IMR-90 (cell line): ENCODE results near the gene DOLPP1.

Experiments used
- CTCF ChIP-seq: conservative IDR thresholded peaks from 2 replicates; pipeline ENCODE4 v1.5.1; 2012; ENCODE audit warnings: mild to moderate bottlenecking, low read depth, low read length, improper control_type of control experiment
- FOS ChIP-seq: fragments of 150-350 bp; IDR thresholded peaks from 2 replicates; pipeline ENCODE4 v1.6.1; 2016; ENCODE audit warnings: low read depth, low read length
- RCOR1 ChIP-seq: IDR thresholded peaks from 2 replicates; pipeline ENCODE4 v1.6.1; 2012; ENCODE audit warnings: mild to moderate bottlenecking, low read length, improper control_type of control experiment; ENCODE audit not compliant: insufficient replicate concordance
- SMC3 ChIP-seq: fragments of 150-350 bp; IDR thresholded peaks from 2 replicates; pipeline ENCODE4 v1.6.1; 2016; ENCODE audit warnings: low read depth, mild to moderate bottlenecking, antibody characterized with exemption, low read length, moderate library complexity

GRCh38 chr9:129110740-129111527 is 30.0 kb downstream of the DOLPP1 start, which contains the start of the genes CRAT and PTPA:
- TF ChIP-seq CTCF (no peak), FOS (no peak), SMC3 (no peak), RCOR1 (no peak)
